DND-41 (cell line): ENCODE data around the gene FRMPD4.

Source experiments
- CTCF ChIP-seq: IDR thresholded peaks from 2 replicates; pipeline ENCODE4 v1.5.1; 2012; ENCODE audit warnings: borderline replicate concordance, low read length, moderate library complexity, mild to moderate bottlenecking; ENCODE audit not compliant: poor library complexity, severe bottlenecking; ENCODE audit errors: extremely low read depth
- EZH2 ChIP-seq: IDR thresholded peaks from 3 replicates; pipeline ENCODE4 v1.6.1; 2012; ENCODE audit warnings: borderline replicate concordance, low read depth, mild to moderate bottlenecking, moderate library complexity, low read length, inconsistent platforms; ENCODE audit not compliant: severe bottlenecking

DNA sequence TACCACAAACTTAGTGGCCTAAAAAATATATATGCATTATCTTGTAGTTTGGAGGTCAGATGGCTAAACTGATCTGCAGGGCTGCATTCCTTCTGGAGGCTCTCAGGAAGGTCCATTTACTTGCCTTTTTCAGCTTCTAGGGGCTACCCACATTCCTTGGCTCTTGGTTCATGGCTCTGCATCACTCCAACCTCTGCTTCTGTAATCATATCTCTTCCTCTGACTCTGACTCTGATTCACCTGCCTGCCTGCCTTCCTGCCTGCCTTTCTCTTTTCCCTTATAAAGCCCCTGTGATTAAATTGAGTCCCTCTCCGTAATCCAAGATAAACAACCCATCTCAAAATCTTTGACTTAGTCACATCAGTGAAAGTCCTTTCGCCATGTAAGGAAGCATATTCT is 25.0 kb upstream of the FRMPD4 start:
- TF ChIP-seq CTCF: no peak
- TF ChIP-seq EZH2: no peak
